OCI-LY1 (cell line): ENCODE data around the gene DHFR2.
"Not testable (repeated sequence)": the region's sequence is repeated elsewhere in the genome, so short reads cannot be mapped to it uniquely, and the experiment has no call there.

Experiments
- H2AFZ ChIP-seq: fragments of 200-600 bp; sonication (generic), shearing (Covaris generic); 2 replicates; pipeline ENCODE4 v1.6.0; 2014; ENCODE audit warnings: antibody characterized with exemption, mild to moderate bottlenecking, low read length
- H3F3A ChIP-seq: fragments of 200-600 bp; sonication (generic), shearing (Covaris generic); 2 replicates; pipeline ENCODE4 v1.6.0; 2014; ENCODE audit warnings: mild to moderate bottlenecking, antibody characterized with exemption, low read length, moderate library complexity; ENCODE audit not compliant: insufficient read depth
- H3K27ac ChIP-seq: fragments of 200-600 bp; sonication (generic); 2 replicates; pipeline ENCODE4 v1.5.1; 2014; ENCODE audit warnings: low read length, mixed run types, mild to moderate bottlenecking, low read depth; ENCODE audit not compliant: poor library complexity, severe bottlenecking
- H3K27me3 ChIP-seq: fragments of 200-600 bp; sonication (generic); 2 replicates; pipeline ENCODE4 v1.6.0; 2014; ENCODE audit warnings: antibody characterized with exemption, mild to moderate bottlenecking, low read length, moderate library complexity; ENCODE audit not compliant: insufficient read depth
- H3K36me3 ChIP-seq: fragments of 200-600 bp; sonication (generic); 2 replicates; pipeline ENCODE4 v1.6.1; 2014; ENCODE audit warnings: mild to moderate bottlenecking, antibody characterized with exemption, low read length, moderate library complexity, mixed read lengths; ENCODE audit not compliant: insufficient read depth
- H3K4me1 ChIP-seq: fragments of 200-600 bp; sonication (generic); 2 replicates; pipeline ENCODE4 v1.5.1; 2014; ENCODE audit warnings: mild to moderate bottlenecking, low read length, moderate library complexity; ENCODE audit not compliant: insufficient read depth, severe bottlenecking
- H3K4me2 ChIP-seq: fragments of 200-600 bp; sonication (generic), shearing (Covaris generic); 2 replicates; pipeline ENCODE4 v1.6.1; 2014; ENCODE audit warnings: low read length
- H3K4me3 ChIP-seq: fragments of 200-600 bp; sonication (generic); 2 replicates; pipeline ENCODE4 v1.5.1; 2014; ENCODE audit warnings: low read length, low read depth, mild to moderate bottlenecking, mixed read lengths; ENCODE audit not compliant: poor library complexity, severe bottlenecking
- H3K79me2 ChIP-seq: fragments of 200-600 bp; shearing (Covaris generic); 2 replicates; pipeline ENCODE4 v1.6.1; 2016; ENCODE audit warnings: mixed run types, low read length, mixed read lengths; ENCODE audit not compliant: insufficient read depth
- H3K9ac ChIP-seq: fragments of 200-600 bp; sonication (generic), shearing (Covaris generic); 2 replicates; pipeline ENCODE4 v1.6.1; 2014; ENCODE audit warnings: mild to moderate bottlenecking, low read length, mixed read lengths
- H3K9me2 ChIP-seq: fragments of 200-600 bp; sonication (generic), shearing (Covaris generic); 2 replicates; pipeline ENCODE4 v1.6.1; 2014; ENCODE audit warnings: low read depth, mild to moderate bottlenecking, low read length, mixed read lengths
- H3K9me3 ChIP-seq: fragments of 200-600 bp; shearing (Covaris generic); 2 replicates; pipeline ENCODE4 v1.6.1; 2014; ENCODE audit warnings: low read length, mixed read lengths
- H4K20me1 ChIP-seq: fragments of 200-600 bp; sonication (generic), shearing (Covaris generic); 2 replicates; pipeline ENCODE4 v1.6.0; 2016; ENCODE audit warnings: mild to moderate bottlenecking, low read length; ENCODE audit not compliant: insufficient read depth
- CTCF ChIP-seq: fragments of 200-600 bp; sonication (generic), shearing (Covaris generic); IDR thresholded peaks from 2 replicates; pipeline ENCODE4 v1.5.1; 2017; ENCODE audit warnings: mild to moderate bottlenecking, antibody characterized with exemption, low read length, moderate library complexity, mixed read lengths
- EZH2 ChIP-seq: fragments of 200-600 bp; sonication (generic), shearing (Covaris generic); IDR thresholded peaks from 2 replicates; pipeline ENCODE4 v1.8.0; 2017; ENCODE audit warnings: borderline replicate concordance, mixed run types, mild to moderate bottlenecking, antibody characterized with exemption, low read length, moderate library complexity, mixed read lengths

DHFR2 gene

GRCh38 chr3:94082391-94082937, 19.7 kb upstream of the DHFR2 start:
- no peak overlapping the region for H3K4me3 ChIP-seq
- no peak overlapping the region for H2AFZ ChIP-seq
- no peaks in the 10 kb centered on the region for H3K9me2 ChIP-seq
- peaks cover 13% of the 10 kb centered on the region for H3K36me3 ChIP-seq
- no peaks in the 10 kb centered on the region for H3K27me3 ChIP-seq
- H3K79me2 ChIP-seq, result no peaks in the 10 kb centered on the region
- no peak overlapping the region for H3K4me2 ChIP-seq
- H3K27ac ChIP-seq, result no peak overlapping the region
- no peaks in the 10 kb centered on the region for H3K4me1 ChIP-seq
- H3K9me3 ChIP-seq, result no peaks in the 10 kb centered on the region
- no peaks in the 10 kb centered on the region for H4K20me1 ChIP-seq
- no peak for TF ChIP-seq EZH2
- TF ChIP-seq CTCF, result no peak
- H3F3A ChIP-seq, result no peaks in the 10 kb centered on the region
- no peak overlapping the region for H3K9ac ChIP-seq

- H3K4me3 ChIP-seq, result no peak overlapping the region
- H3K9me3 ChIP-seq, result no peaks in the 10 kb centered on the region
- no peak overlapping the region for H3K9ac ChIP-seq
- H3F3A ChIP-seq, result no peaks in the 10 kb centered on the region
- H3K36me3 ChIP-seq, result peaks cover 13% of the 10 kb centered on the region
- no peak overlapping the region for H3K4me2 ChIP-seq
- H3K27me3 ChIP-seq, result no peaks in the 10 kb centered on the region
- no peaks in the 10 kb centered on the region for H3K79me2 ChIP-seq
- no peak overlapping the region for H3K27ac ChIP-seq
- H4K20me1 ChIP-seq, result no peaks in the 10 kb centered on the region
- TF ChIP-seq EZH2, result no peak
- TF ChIP-seq CTCF, result no peak
- H2AFZ ChIP-seq, result no peak overlapping the region
- no peaks in the 10 kb centered on the region for H3K9me2 ChIP-seq
- H3K4me1 ChIP-seq, result no peaks in the 10 kb centered on the region
Measured at GRCh38 chr3:94081884-94082283, 19.2 kb upstream of the DHFR2 start.

- not testable (repeated sequence) for H4K20me1 ChIP-seq, H3K4me2 ChIP-seq, H3F3A ChIP-seq, H3K9me2 ChIP-seq, H3K4me3 ChIP-seq, H3K27ac ChIP-seq, H3K79me2 ChIP-seq, H3K27me3 ChIP-seq, H3K9me3 ChIP-seq, H3K4me1 ChIP-seq, H2AFZ ChIP-seq, H3K9ac ChIP-seq
- H3K36me3 ChIP-seq, result peaks cover 12% of the 10 kb centered on the region
Measured at GRCh38 chr3:94080552-94080951, 17.8 kb upstream of the DHFR2 start.

- Histone ChIP-seq H3K79me2 (no peaks in the 10 kb centered on the region), H3K9me2 (no peaks in the 10 kb centered on the region), H3K9ac (no peak overlapping the region), H3K27me3 (no peaks in the 10 kb centered on the region), H3K27ac (no peak overlapping the region), H3K4me3 (no peak overlapping the region), H3K36me3 (peaks cover 10% of the 10 kb centered on the region; the same call in 1 of the 2 replicates), H3K4me1 (no peaks in the 10 kb centered on the region), H3F3A (no peaks in the 10 kb centered on the region), H2AFZ (no peak overlapping the region), H3K4me2 (no peak overlapping the region), H3K9me3 (no peaks in the 10 kb centered on the region), H4K20me1 (no peaks in the 10 kb centered on the region)
- no peak for TF ChIP-seq EZH2
- TF ChIP-seq CTCF, result no peak
Measured at GRCh38 chr3:94076055-94076454, 13.3 kb upstream of the DHFR2 start.
